GM18507 (cell line): ENCODE measurements around the gene NME7.
"Not testable (repeated sequence)": the region's sequence is repeated elsewhere in the genome, so short reads cannot be mapped to it uniquely, and the experiment has no call there.

Source experiments
- DNase-seq: peaks from one replicate; pipeline ENCODE4 v3.0.0; 2011; ENCODE audit warnings: low read depth; ENCODE audit not compliant: insufficient read length; ENCODE audit errors: extremely low spot score
- FAIRE-seq: peaks from 2 replicates; lab custom pipeline; 2011; peaks lifted over from hg19 to GRCh38; lab: Jason Lieb, UNC

Gene NME7

GRCh38 chr1:169184812-169185211 is 182.8 kb downstream of the NME7 start:
- FAIRE-seq (no peak), DNase-seq (no peak)

- FAIRE-seq (no peak), DNase-seq (no peak)
These were observed 187.4 kb downstream of the NME7 start for GRCh38 chr1:169180174-169180573.

GRCh38 chr1:169179431-169179830 is 188.2 kb downstream of the NME7 start:
- FAIRE-seq, DNase-seq: not testable (repeated sequence)

GRCh38 chr1:169175461-169175860 is 192.1 kb downstream of the NME7 start:
- DNase-seq = no peak

GRCh38 chr1:169163059-169163458 is 204.5 kb downstream of the NME7 start:
- DNase-seq (no peak), FAIRE-seq (no peak)

More at GRCh38 chr1:169175461-169175860, 192.1 kb downstream of the NME7 start:
- FAIRE-seq = no peak

- peak; percentile 80 for FAIRE-seq
- no peak for DNase-seq
These were observed 206.0 kb downstream of the NME7 start for GRCh38 chr1:169161496-169162194.

- FAIRE-seq = no peak
- no peak for DNase-seq
These were observed 206.6 kb downstream of the NME7 start for GRCh38 chr1:169160845-169161495.

- DNase-seq (no peak), FAIRE-seq (no peak)
These were observed 211.0 kb downstream of the NME7 start for GRCh38 chr1:169156580-169156979.

GRCh38 chr1:169155675-169156074 is 211.9 kb downstream of the NME7 start:
- DNase-seq (no peak), FAIRE-seq (no peak)

- DNase-seq = no peak
- FAIRE-seq = no peak
These were observed 216.2 kb downstream of the NME7 start for GRCh38 chr1:169151338-169151837.

GRCh38 chr1:169150641-169151337 is 216.8 kb downstream of the NME7 start:
- FAIRE-seq = no peak
- DNase-seq = no peak

- DNase-seq = no peak
- no peak for FAIRE-seq
These were observed 217.9 kb downstream of the NME7 start for GRCh38 chr1:169149555-169150286.

- DNase-seq (no peak), FAIRE-seq (peak; percentile 81)
These were observed 218.9 kb downstream of the NME7 start for GRCh38 chr1:169148472-169149252.

GRCh38 chr1:169146576-169147214 is 220.9 kb downstream of the NME7 start:
- FAIRE-seq = no peak
- no peak for DNase-seq

- DNase-seq = no peak
- no peak for FAIRE-seq
These were observed 222.5 kb downstream of the NME7 start for GRCh38 chr1:169144941-169145626.

- no peak for DNase-seq
These were observed 223.6 kb downstream of the NME7 start for GRCh38 chr1:169143984-169144383.

GRCh38 chr1:169143346-169143745 is 224.3 kb downstream of the NME7 start:
- no peak for FAIRE-seq
- DNase-seq = no peak

More at GRCh38 chr1:169143984-169144383, 223.6 kb downstream of the NME7 start:
- no peak for FAIRE-seq

- FAIRE-seq = no peak
- no peak for DNase-seq
These were observed 225.5 kb downstream of the NME7 start for GRCh38 chr1:169142129-169142528.
